T-helper 2 cell (primary cell): ENCODE measurements around the gene FAM124A.
A peak's percentile ranks its signal among the peaks of the same experiment; 100 is the strongest.

ENCODE experiments used
- DNase-seq, 5 experiments: peaks; one replicate each; pipeline versions ENCODE4 v3.0.0 to v3.0.0-alpha.2; 2012 to 2022

The FAM124A gene

DNA sequence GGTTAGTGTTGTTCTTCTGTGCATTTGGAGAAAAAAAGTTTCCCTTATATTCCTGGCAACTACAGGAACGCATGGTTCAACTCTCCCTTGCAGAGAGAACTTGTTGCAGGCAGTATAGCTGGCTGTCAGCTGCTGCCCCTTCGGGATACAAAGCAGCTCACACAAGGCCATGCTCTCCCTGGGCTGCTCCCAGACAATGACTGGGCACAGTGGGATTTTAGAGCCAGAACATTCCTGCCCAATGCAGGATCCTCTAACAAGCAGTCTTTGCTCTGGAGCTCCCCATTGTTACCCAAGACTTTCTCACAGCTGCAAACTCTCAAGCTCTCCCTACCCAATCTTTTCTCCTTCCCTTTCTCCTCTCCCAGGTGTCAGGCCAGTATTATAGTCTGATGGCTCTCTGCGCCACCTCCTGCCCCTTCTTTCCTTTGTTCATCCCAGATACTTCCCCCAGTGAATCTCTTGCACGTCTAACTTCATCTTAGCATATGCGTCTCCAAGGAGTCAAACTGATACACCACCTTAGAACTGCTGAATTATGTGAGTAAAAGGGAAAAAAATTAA is 89.8 kb downstream of the FAM124A start:
- no peak for DNase-seq

DNA sequence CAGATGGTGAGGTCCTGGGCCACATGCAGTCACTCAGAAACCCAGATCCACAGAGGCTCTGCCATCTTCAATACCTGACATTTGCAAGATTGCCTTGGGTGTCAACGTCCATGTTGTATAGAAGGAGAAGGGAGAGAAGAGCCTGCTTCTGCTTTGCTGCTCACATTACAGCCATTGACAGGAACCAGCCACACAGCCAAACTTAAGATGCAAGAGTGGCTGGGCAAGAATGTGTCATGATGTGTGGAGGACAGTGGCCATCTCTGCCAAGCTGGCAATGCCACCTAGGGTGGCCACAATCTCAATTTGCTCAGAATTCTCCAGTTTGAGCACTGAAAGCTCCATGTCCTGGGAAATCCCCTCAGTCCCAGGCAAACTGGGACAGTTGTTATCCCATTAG is 91.4 kb downstream of the FAM124A start:
- no peak for DNase-seq

- no peak for DNase-seq
Measured at GRCh38 chr13:51317262-51317661, 95.1 kb downstream of the FAM124A start.

DNA sequence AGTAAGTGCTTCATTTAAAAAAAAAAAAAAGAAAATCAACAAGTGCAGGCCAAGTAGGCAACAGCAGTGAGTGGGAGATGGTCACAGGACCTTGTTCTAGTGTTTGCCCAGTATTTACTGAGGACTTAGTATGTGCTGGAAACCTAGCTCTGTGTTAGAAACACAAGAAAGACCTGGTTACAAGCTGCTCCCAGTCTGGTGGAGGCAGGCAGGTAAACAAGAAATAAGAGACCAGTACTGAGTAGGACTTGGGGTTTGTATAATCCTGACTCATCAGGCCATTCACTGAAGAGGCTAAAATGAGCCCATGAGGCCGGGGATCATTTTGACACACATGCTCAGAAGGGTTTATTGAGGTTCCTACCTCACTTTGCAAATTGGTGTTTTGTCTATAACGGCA is 95.8 kb downstream of the FAM124A start:
- DNase-seq = no peak

GRCh38 chr13:51318876-51319275 is 96.7 kb downstream of the FAM124A start:
- DNase-seq = no peak

DNA sequence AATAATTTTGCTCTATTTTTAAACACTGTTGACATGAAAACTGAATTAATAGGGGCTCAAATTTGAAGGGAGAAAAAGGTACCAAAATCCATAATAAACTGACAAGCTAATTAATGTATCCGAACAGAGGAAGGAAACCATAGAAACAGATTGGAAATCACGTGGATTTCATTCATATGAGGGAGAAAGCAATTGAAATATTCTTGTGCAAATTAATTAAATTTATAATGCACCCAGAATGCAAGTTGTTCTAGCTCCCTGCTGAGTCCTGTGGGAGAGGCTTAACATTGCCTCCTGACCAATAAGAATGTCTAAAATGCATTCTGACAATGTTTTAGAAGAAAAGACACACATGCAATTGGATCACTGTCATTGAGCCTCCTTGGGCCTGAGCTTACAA is 99.6 kb downstream of the FAM124A start:
- DNase-seq = no peak

DNA sequence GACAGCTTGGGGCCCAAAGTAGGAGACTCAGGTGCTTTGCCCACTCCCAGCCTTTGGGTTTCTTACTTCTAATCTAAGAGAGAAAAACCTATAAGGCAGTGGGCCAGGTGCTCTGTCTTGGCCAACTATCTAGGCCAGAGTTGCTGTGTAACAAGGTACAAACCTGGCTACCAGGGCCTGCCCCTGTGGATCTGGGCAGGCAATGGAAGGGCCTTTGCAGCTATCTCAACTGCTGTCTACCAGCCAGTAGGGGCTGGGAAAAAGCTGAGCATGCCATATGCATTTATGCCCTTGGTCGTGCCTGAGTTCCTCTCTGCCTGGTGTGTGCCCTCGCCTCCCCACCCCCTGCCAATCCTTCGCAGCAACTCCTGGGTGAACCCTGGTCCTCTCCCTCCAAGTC is 100.6 kb downstream of the FAM124A start:
- DNase-seq = no peak

DNA sequence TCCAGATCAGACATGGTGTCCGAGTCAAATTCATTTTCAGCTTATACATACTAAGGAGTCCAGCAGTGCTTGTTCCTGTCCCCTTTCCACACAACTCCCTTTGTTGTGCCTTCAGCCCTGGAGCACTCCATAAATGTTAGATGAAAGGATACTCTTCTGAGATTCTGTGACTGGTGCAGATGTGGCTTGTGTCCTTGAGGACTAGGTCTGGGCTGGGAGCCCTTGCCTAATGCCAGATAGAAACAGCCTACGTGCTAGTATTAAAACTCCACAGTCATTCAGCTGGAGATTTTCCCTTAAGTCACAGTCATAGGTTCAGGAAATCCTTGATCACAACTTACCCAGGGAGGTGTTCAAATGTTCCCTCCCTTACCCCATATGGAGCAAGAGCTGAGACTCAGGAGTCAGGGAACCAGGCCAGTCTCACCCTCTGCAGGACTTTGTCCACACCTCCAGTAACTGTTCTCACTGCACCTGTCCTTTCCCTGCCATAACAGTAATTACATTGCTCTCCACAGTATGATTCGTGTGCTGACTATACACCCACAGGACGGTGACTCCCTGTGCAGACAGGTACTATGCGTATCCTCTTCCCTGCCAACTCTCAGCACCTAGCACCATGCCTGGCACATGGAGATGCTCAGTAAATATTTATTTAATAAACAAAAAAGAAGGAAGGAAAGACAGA is 101.8 kb downstream of the FAM124A start:
- DNase-seq = no peak

DNA sequence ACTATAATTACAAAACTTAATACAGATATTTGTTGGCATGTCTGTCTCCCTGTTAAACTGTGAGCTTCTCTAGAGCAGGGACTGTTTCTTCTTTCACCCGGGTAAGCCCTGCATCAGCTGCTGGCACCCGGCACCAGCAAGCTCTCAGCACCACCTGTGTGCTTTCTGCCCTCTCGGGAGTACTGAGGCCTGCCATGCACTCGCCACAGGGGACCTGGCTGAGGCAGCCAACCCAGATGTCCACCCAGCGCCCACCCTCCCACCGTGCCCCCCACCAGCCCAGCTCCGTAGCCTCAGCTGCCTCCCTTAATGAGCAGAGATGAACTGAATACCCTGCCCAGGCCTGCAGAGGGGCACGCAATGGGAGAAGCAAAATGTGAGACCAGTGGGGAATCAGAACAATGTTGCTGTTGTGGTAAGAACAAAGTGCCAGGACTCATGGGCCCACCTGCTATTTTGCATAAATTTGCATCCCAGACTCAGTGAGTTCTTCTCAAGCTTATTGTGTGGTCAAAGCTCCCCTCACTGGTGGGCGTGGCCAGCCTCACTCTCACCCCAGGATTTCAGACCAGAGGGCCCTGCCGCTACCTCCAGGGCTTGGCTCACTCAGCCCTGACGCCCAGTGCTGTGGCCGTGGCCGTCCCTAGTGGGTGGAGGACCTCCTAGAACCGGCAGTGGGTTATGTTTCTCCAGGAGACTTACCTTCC is 102.7 kb downstream of the FAM124A start:
- no peak for DNase-seq

GRCh38 chr13:51325837-51326236 is 103.6 kb downstream of the FAM124A start:
- DNase-seq = no peak

GRCh38 chr13:51326777-51327176 is 104.6 kb downstream of the FAM124A start:
- DNase-seq = no peak

DNA sequence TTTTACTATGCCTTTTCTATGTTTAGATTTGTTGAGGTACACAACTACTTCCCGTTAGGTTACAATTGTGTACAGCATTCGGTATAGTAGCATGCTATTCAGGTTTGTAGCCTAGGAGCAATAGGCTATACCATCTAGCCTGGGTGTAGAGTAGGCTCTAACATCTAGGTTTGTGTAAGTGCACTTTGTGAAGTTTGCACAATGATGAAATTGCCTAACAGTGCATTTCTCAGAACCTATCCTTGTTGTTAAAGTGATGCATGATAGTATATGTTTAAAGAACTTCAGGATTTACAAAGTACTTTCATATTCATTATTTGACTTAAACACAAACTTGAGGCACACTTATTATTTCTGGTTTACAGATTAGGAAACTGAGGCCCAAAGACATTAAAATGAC is 105.8 kb downstream of the FAM124A start:
- DNase-seq = no peak

DNA sequence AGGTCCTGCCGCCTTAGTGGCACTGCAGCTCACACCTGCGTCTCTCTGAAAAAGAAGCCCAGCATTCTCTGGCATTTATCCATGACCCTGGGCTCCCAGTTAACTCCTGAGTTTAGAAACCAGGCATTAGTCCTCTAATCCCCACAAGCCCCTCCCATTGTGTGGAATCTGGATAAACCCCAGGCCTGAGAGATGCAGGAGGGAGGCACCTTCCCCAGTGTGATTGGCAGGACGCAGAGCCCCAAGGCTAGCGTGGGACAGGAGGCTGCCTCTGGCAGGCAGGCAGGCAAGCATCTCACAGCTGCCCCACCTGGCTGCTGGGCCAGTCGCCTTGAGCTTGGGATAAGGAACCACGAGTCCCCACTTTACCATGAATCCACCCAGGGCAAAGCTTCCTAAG is 106.3 kb downstream of the FAM124A start:
- no peak for DNase-seq

DNA sequence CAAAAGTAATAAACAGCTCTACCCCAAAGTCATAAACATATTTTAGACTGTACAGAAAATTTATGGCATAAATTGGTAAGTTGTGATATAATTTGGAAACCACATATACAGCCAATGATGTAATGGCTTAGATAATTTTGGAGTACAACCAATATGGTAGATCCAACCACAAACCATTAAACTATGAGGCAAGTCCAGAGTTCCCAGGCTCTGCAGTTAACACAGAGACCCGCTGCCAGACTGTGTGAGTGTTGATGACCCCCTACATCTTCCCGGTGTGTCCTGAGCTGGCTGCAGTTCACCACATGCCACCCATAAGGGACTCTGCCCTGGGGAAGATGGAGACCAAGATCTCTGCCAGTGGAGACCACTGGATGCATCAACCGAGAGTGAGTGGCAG is 107.4 kb downstream of the FAM124A start:
- no peak for DNase-seq

- DNase-seq = peak in 1 of 5 experiments; percentile 6
Measured at GRCh38 chr13:51330791-51331190, 108.6 kb downstream of the FAM124A start.

DNA sequence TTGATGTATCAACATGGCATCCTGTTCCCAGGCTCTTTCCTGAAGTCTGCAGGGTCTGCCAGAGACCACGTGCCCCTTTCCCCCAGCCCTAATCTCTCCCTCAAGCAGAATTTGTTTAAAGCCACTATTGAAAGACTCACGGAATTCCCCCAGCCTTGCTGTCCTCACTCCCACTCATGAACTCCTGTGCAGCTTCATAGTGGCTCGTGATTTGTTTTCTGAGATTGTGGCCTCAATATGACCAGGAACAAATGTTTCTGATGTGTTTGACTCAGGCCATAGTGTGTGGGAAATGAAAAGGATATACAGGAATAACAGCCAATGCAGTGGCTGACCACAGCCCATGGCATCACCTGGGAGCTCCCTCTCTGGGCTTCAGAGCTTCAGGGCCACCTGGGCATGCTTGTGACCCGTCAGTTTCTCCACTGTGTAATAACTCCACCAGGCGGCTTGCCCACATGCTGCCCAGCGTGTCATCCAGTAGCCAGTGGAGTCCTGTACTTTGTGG is 109.2 kb downstream of the FAM124A start:
- no peak for DNase-seq

GRCh38 chr13:51332566-51333361 is 110.6 kb downstream of the FAM124A start:
- DNase-seq = peak in 1 of 5 experiments; percentile 63

DNA sequence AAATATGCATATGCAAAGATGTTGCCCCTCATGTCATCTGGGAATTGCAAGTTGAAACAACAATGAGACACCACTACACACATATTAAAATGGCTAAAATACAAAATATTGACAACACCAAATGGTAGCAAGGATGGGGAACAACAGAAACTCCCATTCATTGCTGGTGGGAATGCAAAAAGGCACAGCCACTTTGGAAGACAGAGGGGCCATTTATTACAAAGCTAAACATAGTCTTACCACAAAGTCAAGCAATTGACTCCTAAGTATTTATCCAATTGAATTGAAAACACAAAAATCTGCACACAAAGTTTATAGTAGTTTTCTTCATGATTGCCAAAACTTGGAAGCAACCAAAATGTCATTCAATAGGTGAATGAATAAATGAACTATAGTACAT is 111.2 kb downstream of the FAM124A start:
- DNase-seq = no peak

DNA sequence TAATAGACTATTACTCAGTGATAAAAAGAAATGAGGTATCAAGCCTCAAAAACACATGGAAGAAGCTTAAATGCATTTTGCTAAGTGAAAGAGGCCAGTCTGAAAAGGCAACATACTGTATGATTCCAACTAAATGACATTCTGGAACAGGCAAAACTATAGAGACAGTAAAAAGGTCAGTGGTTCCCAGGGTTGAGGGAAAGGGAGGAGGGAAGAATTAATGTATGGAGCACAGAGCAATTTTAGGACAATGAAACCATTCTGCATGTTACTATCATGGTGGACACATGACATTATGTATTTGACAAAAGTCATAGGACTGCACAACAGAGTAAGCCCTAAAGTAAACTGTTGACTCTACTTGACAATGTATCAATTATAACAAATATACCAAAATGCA is 111.6 kb downstream of the FAM124A start:
- no peak for DNase-seq
